Breast epithelium (tissue), 4 donors: Measurements from ENCODE around the gene SNX13. TPM values are rescaled to one million over a fixed set of nuclear protein-coding genes. Genes with fewer than 3 reads are reported as not detected.

Source experiments
- DNase-seq, 2 donors: peaks; one replicate each; pipeline ENCODE4 v3.0.0-alpha.2; 2019; ENCODE audit warnings: low spot score in 2 of 2
- H3K27ac ChIP-seq, 2 donors: fragments of 200-600 bp; sonication (generic) in 1 of 2; one replicate each; pipeline ENCODE4 v1.5.1; 2016 to 2019; ENCODE audit warnings: mild to moderate bottlenecking in 1 of 2
- H3K27me3 ChIP-seq, 2 donors: fragments of 200-600 bp; sonication (generic) in 1 of 2; one replicate each; pipeline versions ENCODE4 v1.5.1 to v1.6.0; 2017 to 2019; ENCODE audit warnings: control low read depth in 1 of 2, mild to moderate bottlenecking in 1 of 2
- H3K36me3 ChIP-seq: fragments of 200-600 bp; one replicate; pipeline ENCODE4 v1.5.1; 2019
- H3K4me1 ChIP-seq, 2 donors: fragments of 200-600 bp; sonication (generic); one replicate each; pipeline ENCODE4 v1.5.1; 2016 to 2019; ENCODE audit warnings: control low read depth in 1 of 2
- H3K4me3 ChIP-seq, 3 donors: fragments of 200-600 bp; sonication (generic); 1 replicate in 2 of 3; 2 replicates in 1 of 3; pipeline ENCODE4 v1.5.1; 2016 to 2019; ENCODE audit warnings: mild to moderate bottlenecking in 3 of 3, moderate library complexity in 2 of 3
- H3K9me3 ChIP-seq, 2 donors: fragments of 200-600 bp; sonication (generic) in 1 of 2; one replicate each; pipeline ENCODE4 v1.5.1; 2016 to 2019; ENCODE audit warnings: control low read depth in 1 of 2
- POLR2A ChIP-seq: fragments of 450-650 bp; IDR thresholded peaks from one replicate; pipeline ENCODE4 v1.6.1; 2016; ENCODE audit warnings: antibody characterized with exemption, mild to moderate bottlenecking, moderate library complexity
- POLR2AphosphoS5 ChIP-seq, 3 donors: sonication (generic); formaldehyde crosslinking; IDR thresholded peaks; one replicate each; pipeline ENCODE4 v1.6.1; 2017; ENCODE audit warnings: antibody characterized with exemption in 3 of 3
- intact Hi-C: fragments of 100-400 bp; cut with DNase I; formaldehyde crosslinking; loops from one replicate; pipeline ENCODE4 v1.15.1; 2023; ENCODE audit warnings: low total_unique reads
- total RNA-seq, 3 donors: library from RNA; depleted of rRNA; stranded (reverse); fragments of >200 nt; gene quantifications; one replicate each; pipeline ENCODE4 v1.1.0, GENCODE V29; 2016
- TF ChIP-seq, protein P1 (sequence below), 3 donors: fragments of 450-650 bp; IDR thresholded peaks; one replicate each; pipeline ENCODE4 v1.5.1; 2016 to 2017; ENCODE audit warnings: antibody characterized with exemption in 3 of 3, mild to moderate bottlenecking in 3 of 3, moderate library complexity in 3 of 3

SNX13 gene
- total RNA-seq, 3 donors from 2014 or later, result 62.6 to 89.9 (median 72.8) TPM

DNA sequence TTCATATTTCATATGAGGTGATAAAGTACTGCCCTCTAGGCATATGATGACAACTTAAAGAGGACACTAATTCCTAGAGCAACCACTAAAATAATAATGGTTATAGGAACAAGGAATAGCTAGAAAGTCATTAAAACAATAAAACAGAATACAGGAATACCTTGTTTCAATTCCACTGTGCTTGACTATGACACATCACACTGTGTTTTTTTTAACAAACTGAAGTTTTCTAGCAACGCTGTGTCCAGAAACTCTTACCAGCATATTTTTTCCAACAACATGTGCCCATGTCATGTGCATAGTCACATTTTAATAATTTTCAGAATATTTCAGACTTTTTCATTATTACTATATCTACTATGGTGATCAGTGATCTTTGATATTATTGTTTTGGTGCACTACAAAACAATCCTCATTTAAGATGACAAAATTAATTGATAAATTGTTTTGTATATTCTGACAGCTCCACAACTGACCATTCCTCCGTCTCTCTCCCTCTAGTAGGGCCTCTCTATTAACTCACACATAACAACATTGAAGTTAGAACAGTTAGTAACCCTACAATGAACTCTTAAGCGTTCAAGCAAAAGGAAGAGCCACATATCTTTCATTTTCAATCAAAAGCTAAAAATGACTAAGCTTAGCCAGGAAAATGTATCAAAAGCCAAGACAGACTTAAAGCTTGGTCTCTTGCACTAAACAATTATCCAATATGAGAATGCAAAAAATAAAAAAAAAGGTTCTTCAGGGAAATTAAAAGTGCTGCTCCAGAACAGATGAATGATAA, 85.8 kb downstream of the SNX13 start:
- Histone ChIP-seq H3K27ac (no peak overlapping the region), H3K4me1 (no peaks in the 10 kb centered on the region), H3K27me3 (no peaks in the 10 kb centered on the region), H3K36me3 (no peaks in the 10 kb centered on the region), H3K4me3 (no peak overlapping the region), H3K9me3 (no peaks in the 10 kb centered on the region)
- intact Hi-C loops, result no loop called here
- no peak for DNase-seq
- TF ChIP-seq POLR2A (no peak), POLR2AphosphoS5 (IDR thresholded peaks at IDR 0.05) (no peak)
- TF ChIP-seq, protein P1, sequence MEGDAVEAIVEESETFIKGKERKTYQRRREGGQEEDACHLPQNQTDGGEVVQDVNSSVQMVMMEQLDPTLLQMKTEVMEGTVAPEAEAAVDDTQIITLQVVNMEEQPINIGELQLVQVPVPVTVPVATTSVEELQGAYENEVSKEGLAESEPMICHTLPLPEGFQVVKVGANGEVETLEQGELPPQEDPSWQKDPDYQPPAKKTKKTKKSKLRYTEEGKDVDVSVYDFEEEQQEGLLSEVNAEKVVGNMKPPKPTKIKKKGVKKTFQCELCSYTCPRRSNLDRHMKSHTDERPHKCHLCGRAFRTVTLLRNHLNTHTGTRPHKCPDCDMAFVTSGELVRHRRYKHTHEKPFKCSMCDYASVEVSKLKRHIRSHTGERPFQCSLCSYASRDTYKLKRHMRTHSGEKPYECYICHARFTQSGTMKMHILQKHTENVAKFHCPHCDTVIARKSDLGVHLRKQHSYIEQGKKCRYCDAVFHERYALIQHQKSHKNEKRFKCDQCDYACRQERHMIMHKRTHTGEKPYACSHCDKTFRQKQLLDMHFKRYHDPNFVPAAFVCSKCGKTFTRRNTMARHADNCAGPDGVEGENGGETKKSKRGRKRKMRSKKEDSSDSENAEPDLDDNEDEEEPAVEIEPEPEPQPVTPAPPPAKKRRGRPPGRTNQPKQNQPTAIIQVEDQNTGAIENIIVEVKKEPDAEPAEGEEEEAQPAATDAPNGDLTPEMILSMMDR (IDR thresholded peaks at IDR 0.05), result no peak

DNA sequence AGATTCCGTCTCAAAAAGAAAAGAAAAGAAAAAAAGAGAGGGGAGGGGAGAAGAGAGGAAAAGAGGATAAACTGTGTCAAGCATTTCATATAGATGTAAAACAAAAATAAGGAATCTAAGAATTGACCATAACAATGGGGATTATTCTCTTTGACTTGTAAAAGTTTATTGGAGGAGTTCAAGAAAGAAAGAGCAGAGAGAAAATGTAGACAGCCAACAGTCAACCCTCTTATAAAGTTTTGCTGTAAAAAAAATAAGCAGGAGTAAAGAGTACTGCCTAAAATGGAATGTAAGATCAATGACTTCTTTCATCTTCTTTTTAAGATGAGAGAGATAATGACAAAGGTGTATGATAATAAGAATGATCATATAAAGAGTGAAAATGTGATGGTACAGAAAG, 87.9 kb downstream of the SNX13 start:
- DNase-seq, result no peak
- TF ChIP-seq, protein P1 (IDR thresholded peaks at IDR 0.05), result no peak
- TF ChIP-seq POLR2A, result no peak
- TF ChIP-seq POLR2AphosphoS5 (IDR thresholded peaks at IDR 0.05), result no peak
- H3K27me3 ChIP-seq, result no peaks in the 10 kb centered on the region
- H3K4me1 ChIP-seq, result no peaks in the 10 kb centered on the region
- H3K9me3 ChIP-seq, result no peaks in the 10 kb centered on the region
- no peaks in the 10 kb centered on the region for H3K36me3 ChIP-seq
- H3K27ac ChIP-seq, result no peak overlapping the region
- intact Hi-C loops, result no loop called here
- no peak overlapping the region for H3K4me3 ChIP-seq

DNA sequence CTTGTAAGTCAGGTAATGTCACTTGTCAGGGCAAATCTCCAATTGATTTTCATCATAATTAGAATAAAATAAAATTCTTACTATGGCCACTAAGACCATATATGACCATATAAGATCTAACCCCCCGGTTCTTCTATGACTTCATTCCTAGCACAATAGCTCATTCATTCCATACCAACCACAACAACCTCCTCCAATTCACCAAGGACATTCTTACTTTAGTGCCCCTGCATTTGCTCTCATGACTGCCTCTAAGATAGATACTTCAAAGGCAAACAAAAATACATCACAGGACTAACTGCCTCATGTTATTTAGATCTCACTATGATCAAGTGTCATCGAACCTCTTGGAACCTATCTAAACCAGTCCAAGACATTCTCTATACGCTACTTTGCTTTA, 90.8 kb downstream of the SNX13 start:
- H3K4me3 ChIP-seq, result no peak overlapping the region
- no peaks in the 10 kb centered on the region for H3K36me3 ChIP-seq
- intact Hi-C loops, result no loop called here
- H3K27me3 ChIP-seq, result no peaks in the 10 kb centered on the region
- no peak for TF ChIP-seq POLR2A
- TF ChIP-seq POLR2AphosphoS5 (IDR thresholded peaks at IDR 0.05), result no peak
- TF ChIP-seq, protein P1 (IDR thresholded peaks at IDR 0.05), result no peak
- H3K27ac ChIP-seq, result no peak overlapping the region
- H3K9me3 ChIP-seq, result no peaks in the 10 kb centered on the region
- DNase-seq, result no peak
- no peaks in the 10 kb centered on the region for H3K4me1 ChIP-seq

DNA sequence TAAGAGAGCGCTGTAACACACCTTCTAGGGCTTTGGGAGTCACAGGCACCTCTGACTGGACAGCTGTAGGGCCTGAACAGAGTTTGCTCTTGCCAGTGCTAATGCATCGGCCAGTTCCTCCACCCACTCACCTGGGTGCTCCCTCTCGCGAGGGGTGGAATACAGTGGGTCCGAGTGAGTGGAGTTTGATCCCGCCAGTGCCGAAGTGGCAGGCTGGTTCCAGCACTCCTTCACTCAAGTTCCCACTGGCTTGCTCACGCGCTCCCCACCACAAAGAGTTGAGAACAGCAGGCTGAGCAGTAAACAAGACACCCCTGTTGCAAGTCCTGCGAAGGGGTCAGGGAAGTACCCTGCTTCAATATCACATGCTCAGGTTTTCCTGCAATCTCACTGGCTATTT, 91.8 kb downstream of the SNX13 start:
- Histone ChIP-seq H3K9me3 (no peaks in the 10 kb centered on the region), H3K4me3 (no peak overlapping the region), H3K36me3 (no peaks in the 10 kb centered on the region), H3K4me1 (no peaks in the 10 kb centered on the region), H3K27ac (no peak overlapping the region), H3K27me3 (no peaks in the 10 kb centered on the region)
- DNase-seq, result no peak
- intact Hi-C loops, result no loop called here
- TF ChIP-seq, protein P1 (IDR thresholded peaks at IDR 0.05), result no peak
- TF ChIP-seq POLR2AphosphoS5 (IDR thresholded peaks at IDR 0.05) (no peak), POLR2A (no peak)

DNA sequence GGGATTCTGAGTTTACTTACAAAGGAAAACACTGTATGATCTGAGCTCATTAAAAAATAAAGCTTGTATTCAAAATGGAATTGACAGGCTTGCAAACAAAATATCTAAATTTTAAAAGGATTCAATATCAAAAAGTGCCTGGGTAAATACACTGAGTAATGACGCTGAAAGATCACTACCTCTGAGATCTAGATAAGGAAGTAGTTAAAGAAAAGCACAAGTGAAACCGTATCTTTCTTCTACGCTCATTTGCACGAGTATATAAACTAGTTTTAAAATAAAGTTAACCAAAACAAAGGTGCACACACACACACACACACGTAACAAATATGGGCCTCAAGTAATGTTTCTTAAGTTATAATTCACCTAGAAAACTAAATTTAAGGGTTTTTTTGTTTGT, 93.4 kb downstream of the SNX13 start:
- H3K27me3 ChIP-seq, result no peaks in the 10 kb centered on the region
- no peak overlapping the region for H3K4me3 ChIP-seq
- H3K27ac ChIP-seq, result no peak overlapping the region
- H3K36me3 ChIP-seq, result no peaks in the 10 kb centered on the region
- H3K9me3 ChIP-seq, result no peaks in the 10 kb centered on the region
- TF ChIP-seq POLR2AphosphoS5 (IDR thresholded peaks at IDR 0.05) (no peak), POLR2A (no peak)
- TF ChIP-seq, protein P1 (IDR thresholded peaks at IDR 0.05), result no peak
- no peaks in the 10 kb centered on the region for H3K4me1 ChIP-seq
- intact Hi-C loops, result no loop called here
- no peak for DNase-seq
